GM12878 (cell line): ENCODE measurements around the gene APCDD1L. TPM values are rescaled to one million over a fixed set of nuclear protein-coding genes. Genes with fewer than 3 reads are reported as not detected.

Source experiments
- ATAC-seq: fragments of 200-7000 bp; cut with Tn5 transposase; 3 replicates; pipeline ENCODE4 v1.9.1; 2020; ENCODE audit warnings: mild to moderate bottlenecking, moderate library complexity
- BruUV-seq: library from RNA; stranded (reverse); fragments of 400-500 nt; replicated peaks from 2 replicates; lab custom pipeline; 2021; lab: Mats Ljungman, UMichigan
- CTCF ChIA-PET: fragments of 300-600 bp; sonication (Branson Sonifier 250); formaldehyde crosslinking; extraction: SDS; loops from one replicate; lab custom pipeline; 2021; ENCODE audit warnings: inconsistent platforms; lab: Yijun Ruan, JAX
- POLR2A ChIA-PET: fragments of 350-600 bp; formaldehyde crosslinking; extraction: SDS; loops from one replicate; lab custom pipeline; 2021; ENCODE audit warnings: inconsistent platforms; lab: Charles Lee
- RAD21 ChIA-PET: fragments of 300-600 bp; sonication (Branson Sonifier 250); formaldehyde crosslinking; loops from one replicate; lab custom pipeline; 2023; ENCODE audit warnings: antibody characterized with exemption; ENCODE audit not compliant: unreplicated experiment; lab: Charles Lee
- SMC1A ChIA-PET: fragments of 300-600 bp; sonication (Branson Sonifier 250); formaldehyde crosslinking; loops from one replicate; lab custom pipeline; 2023; ENCODE audit not compliant: unreplicated experiment, uncharacterized antibody; lab: Charles Lee
- DNase-seq: peaks from one replicate; pipeline ENCODE4 v3.0.0-alpha.2; 2011; ENCODE audit warnings: low read depth, low spot score
- FAIRE-seq: peaks from 3 replicates; lab custom pipeline; 2011; peaks lifted over from hg19 to GRCh38; lab: Jason Lieb, UNC
- H2AFZ ChIP-seq: 2 replicates; pipeline ENCODE4 v1.6.0; 2011; ENCODE audit warnings: low read depth, low read length, control low read depth; ENCODE audit not compliant: control insufficient read depth
- H3K27ac ChIP-seq: 2 replicates; pipeline ENCODE4 v1.5.1; 2011; ENCODE audit warnings: control low read depth; ENCODE audit not compliant: control insufficient read depth, insufficient read depth
- H3K27me3 ChIP-seq, 2 experiments: replicated peaks in 1 of 2; 2 replicates each; pipeline versions ENCODE4 v1.6.0 to v1.6.1; 2011; ENCODE audit warnings: low read length in 1 of 2; ENCODE audit not compliant: control insufficient read depth in 2 of 2, insufficient read depth in 2 of 2
- H3K36me3 ChIP-seq, 2 experiments: 2 replicates each; pipeline ENCODE4 v1.5.1; 2011; ENCODE audit warnings: low read length in 1 of 2; ENCODE audit not compliant: control insufficient read depth in 2 of 2, insufficient read depth in 2 of 2
- H3K4me1 ChIP-seq: 2 replicates; pipeline ENCODE4 v1.6.1; 2011; ENCODE audit warnings: mild to moderate bottlenecking, low read length, moderate library complexity, mixed read lengths; ENCODE audit not compliant: control insufficient read depth, insufficient read depth
- H3K4me2 ChIP-seq: 2 replicates; pipeline ENCODE4 v1.6.0; 2011; ENCODE audit warnings: control low read depth; ENCODE audit not compliant: control insufficient read depth, insufficient read depth
- H3K4me3 ChIP-seq: fragments of 200-600 bp; sonication (generic); 2 replicates; pipeline ENCODE4 v1.5.1; 2016
- H3K79me2 ChIP-seq: 2 replicates; pipeline ENCODE4 v1.6.0; 2011; ENCODE audit warnings: low read length; ENCODE audit not compliant: control insufficient read depth, insufficient read depth
- H3K9ac ChIP-seq: 2 replicates; pipeline ENCODE4 v1.8.0; 2011; ENCODE audit warnings: low read length, control low read depth, mixed read lengths; ENCODE audit not compliant: control insufficient read depth, insufficient read depth
- H3K9me3 ChIP-seq: replicated peaks from 3 replicates; pipeline ENCODE4 v1.5.1; 2011; ENCODE audit warnings: mild to moderate bottlenecking, low read length; ENCODE audit not compliant: control insufficient read depth, insufficient read depth
- H4K20me1 ChIP-seq: 2 replicates; pipeline ENCODE4 v1.6.0; 2011; ENCODE audit not compliant: control insufficient read depth, insufficient read depth
- BACH1 ChIP-seq: fragments of 450-650 bp; IDR thresholded peaks from 2 replicates; pipeline ENCODE4 v1.6.1; 2017; ENCODE audit warnings: mild to moderate bottlenecking, borderline replicate concordance
- EGR1 ChIP-seq, 2 experiments: IDR thresholded peaks; 1 replicate in 1 of 2; 2 replicates in 1 of 2; pipeline ENCODE4 v1.6.1; 2011 to 2012; ENCODE audit warnings: low read depth in 2 of 2, low read length in 2 of 2, borderline replicate concordance in 1 of 2, mild to moderate bottlenecking in 1 of 2, moderate library complexity in 1 of 2
- ETV6 ChIP-seq, 2 experiments: fragments of 450-650 bp in 1 of 2; IDR thresholded peaks in 1 of 2; conservative IDR thresholded peaks in 1 of 2; 2 replicates each; pipeline ENCODE4 v1.6.1; 2014; ENCODE audit warnings: antibody characterized with exemption in 1 of 2, borderline replicate concordance in 1 of 2, low read depth in 1 of 2, mild to moderate bottlenecking in 1 of 2, moderate library complexity in 1 of 2
- EZH2 ChIP-seq: IDR thresholded peaks from 2 replicates; pipeline ENCODE4 v1.6.1; 2012; ENCODE audit warnings: low read depth, mild to moderate bottlenecking, control low read depth, inconsistent platforms, low read length, borderline replicate concordance; ENCODE audit not compliant: control insufficient read depth
- GATAD2B ChIP-seq: fragments of 450-650 bp; conservative IDR thresholded peaks from 2 replicates; pipeline ENCODE4 v1.6.1; 2017; ENCODE audit warnings: low read depth, mild to moderate bottlenecking, moderate library complexity
- JUNB ChIP-seq: IDR thresholded peaks from 2 replicates; pipeline ENCODE4 v1.6.1; 2016; ENCODE audit warnings: antibody characterized with exemption, mild to moderate bottlenecking
- JUND ChIP-seq: IDR thresholded peaks from 2 replicates; pipeline ENCODE4 v1.6.1; 2012; ENCODE audit warnings: low read depth, mild to moderate bottlenecking, low read length, improper control_type of control experiment, moderate library complexity
- NFYB ChIP-seq: IDR thresholded peaks from 2 replicates; pipeline ENCODE4 v1.6.1; 2011; ENCODE audit warnings: low read depth, mild to moderate bottlenecking, low read length, improper control_type of control experiment, moderate library complexity; ENCODE audit not compliant: insufficient read depth
- RBBP5 ChIP-seq: fragments of 200-600 bp; sonication (generic); conservative IDR thresholded peaks from 2 replicates; pipeline ENCODE4 v1.6.1; 2016
- RCOR1 ChIP-seq: conservative IDR thresholded peaks from 2 replicates; pipeline ENCODE4 v1.6.1; 2012; ENCODE audit warnings: low read depth, low read length, improper control_type of control experiment
- WGBS: methylation state at CpG from one replicate; pipeline ENCODE4 v1.1.6; 2016; ENCODE audit warnings: low lambda C conversion rate; ENCODE audit not compliant: insufficient replicate concordance, insufficient coverage; ENCODE audit errors: missing lambda C conversion rate; 5-methylcytosine and 5-hydroxymethylcytosine counted together
- in situ Hi-C: fragments of 300-500 bp; cut with MboI; formaldehyde crosslinking; loops from 9 replicates; pipeline ENCODE4 v1.14.3; 2018; ENCODE audit warnings: mixed read lengths
- intact Hi-C: fragments of 100-400 bp; cut with micrococcal nuclease; formaldehyde crosslinking; loops from one replicate; pipeline ENCODE4 v1.14.2; 2022; ENCODE audit not compliant: unreplicated experiment
- polyA plus RNA-seq, 11 experiments: library from polyadenylated mRNA; depleted of rRNA in 4 of 11; unstranded in 6 of 11; stranded (reverse) in 5 of 11; fragments of >200 nt; fragmentation: Nextera tagmentation in 4 of 11; fragmentation: Illumina TruSeq in 1 of 11; extraction: Ambion mirVana in 4 of 11; extraction: Trizol in 1 of 11; gene quantifications; 1 replicate in 1 of 11; 2 replicates in 10 of 11; pipeline versions ENCODE4 v1.2.1 to v1.2.3, GENCODE V29; 2011 to 2016; ENCODE audit warnings: inconsistent platforms in 2 of 11, missing spikeins in 2 of 11, low read depth in 1 of 11
- total RNA-seq, 4 experiments: library from RNA; depleted of rRNA in 3 of 4; stranded (reverse); fragments of >200 nt in 3 of 4; fragmentation: Illumina TruSeq in 1 of 4; extraction: Trizol in 1 of 4; gene quantifications; 2 replicates each; pipeline versions ENCODE4 v1.2.1 to v1.2.3, GENCODE V29; 2013 to 2021
- TF ChIP-seq, protein P1 (sequence below): IDR thresholded peaks from 2 replicates; pipeline ENCODE4 v1.6.1; 2012; ENCODE audit warnings: improper control_type of control experiment, low read depth, low read length; ENCODE audit not compliant: insufficient replicate concordance
- TF ChIP-seq, protein P2 (sequence below): IDR thresholded peaks from 2 replicates; pipeline ENCODE4 v1.6.1; 2012; ENCODE audit warnings: low read depth, low read length, improper control_type of control experiment

APCDD1L gene
- total and polyA plus RNA-seq, 10 of the 15 experiments (the other 5 are each of a cell fraction or from before 2014, with no cell fraction given): 0.14 to 0.50 TPM; not detected in 8

DNA sequence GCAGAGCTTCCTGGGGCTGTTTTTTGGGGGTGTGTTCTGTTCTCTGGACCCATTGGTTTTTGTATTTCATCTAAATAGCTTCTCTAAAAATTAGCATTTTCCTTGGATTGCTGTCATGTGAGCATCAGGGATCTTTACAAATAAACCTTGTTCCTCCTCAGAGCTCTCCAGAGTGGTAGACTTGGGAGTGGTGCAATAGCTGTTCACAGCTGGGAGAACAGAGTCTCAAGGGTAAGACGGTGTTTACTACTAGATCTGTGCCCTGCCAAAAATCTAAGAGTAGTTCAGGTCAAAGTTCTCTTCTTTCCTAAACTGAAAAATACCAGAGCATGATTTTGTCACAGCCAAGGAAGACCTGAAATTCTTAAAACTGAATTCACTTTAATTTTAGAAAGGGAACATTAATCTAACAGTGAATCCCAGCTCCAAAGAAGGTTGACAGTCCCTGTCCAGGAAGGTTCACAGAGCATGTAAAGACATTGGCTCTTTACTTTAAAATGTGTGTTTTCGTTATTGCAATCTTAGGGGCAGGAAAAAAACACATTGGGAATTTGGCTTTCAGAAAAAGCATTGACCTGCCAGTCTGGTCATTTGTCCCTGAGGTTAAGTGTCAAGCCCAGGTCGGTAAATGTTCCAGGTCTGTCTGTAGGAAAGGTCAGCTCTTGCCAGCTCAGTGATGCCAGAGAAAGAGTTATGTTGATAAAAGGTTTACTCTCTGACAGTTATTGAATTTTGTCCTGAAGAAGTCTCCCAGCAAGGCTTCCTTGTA, 82.8 kb downstream of the APCDD1L start (continued):
- TF ChIP-seq RCOR1: no peak
- no peak for TF ChIP-seq JUND

DNA sequence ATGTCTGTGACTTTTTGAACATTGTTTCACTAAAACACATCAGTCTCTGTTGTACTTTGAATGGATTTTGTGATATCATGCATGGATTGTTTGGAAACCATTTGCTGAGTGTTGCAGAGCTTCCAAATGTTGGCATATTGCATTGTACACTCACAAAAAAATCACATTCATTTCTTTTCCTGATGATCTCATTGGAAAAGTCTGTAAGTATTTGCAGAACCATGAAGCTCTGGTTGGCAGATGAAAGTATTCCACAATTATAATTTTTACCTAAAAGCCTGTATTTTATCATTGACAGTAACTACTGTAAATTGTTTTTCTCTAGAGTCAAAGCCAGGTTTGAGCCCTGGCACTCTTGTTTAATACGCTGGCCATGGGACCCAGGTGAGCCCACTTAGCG, 84.1 kb downstream of the APCDD1L start:
- Histone ChIP-seq H3K4me1 (0 out of 2 replicates have a peak, but pooled peaks cover 2% of the 10 kb centered on the region), H3K79me2 (peaks cover 36% of the 10 kb centered on the region), H3K27ac (no peak overlapping the region), H4K20me1 (peaks cover 5% of the 10 kb centered on the region), H3K9me3 (no peaks in the 10 kb centered on the region; the same call in 2 of the 3 replicates), H3K9ac (no peak overlapping the region), H3K27me3 (no peaks in the 10 kb centered on the region), H2AFZ (no peak overlapping the region), H3K36me3 (peaks cover 7 to 28% of the 10 kb centered on the region in 2 experiments; a peak in 3 of 4 replicates), H3K4me3 (no peak overlapping the region), H3K4me2 (no peak overlapping the region)
- ChIA-PET SMC1A (no interaction called here), RAD21 (no interaction called here), POLR2A (no interaction called here), CTCF (no interaction called here)
- DNase-seq: no peak
- in situ Hi-C loops (no loop called here), intact Hi-C loops (no loop called here)
- no peak for FAIRE-seq
- TF ChIP-seq EZH2 (no peak), GATAD2B (no peak), NFYB (no peak), EGR1 (IDR thresholded peaks at IDR 0.05; ENCODE audit: borderline replicate concordance in 1 of 2, low read depth in 2 of 2, low read length in 2 of 2) (no peak), BACH1 (no peak), JUNB (no peak), RBBP5 (no peak), ETV6 (conservative IDR thresholded peaks at IDR 0.05 in 1 of 2, IDR thresholded peaks at IDR 0.05 in 1 of 2; ENCODE audit: borderline replicate concordance in 1 of 2, low read depth in 1 of 2) (no peak)
- TF ChIP-seq, protein P1, sequence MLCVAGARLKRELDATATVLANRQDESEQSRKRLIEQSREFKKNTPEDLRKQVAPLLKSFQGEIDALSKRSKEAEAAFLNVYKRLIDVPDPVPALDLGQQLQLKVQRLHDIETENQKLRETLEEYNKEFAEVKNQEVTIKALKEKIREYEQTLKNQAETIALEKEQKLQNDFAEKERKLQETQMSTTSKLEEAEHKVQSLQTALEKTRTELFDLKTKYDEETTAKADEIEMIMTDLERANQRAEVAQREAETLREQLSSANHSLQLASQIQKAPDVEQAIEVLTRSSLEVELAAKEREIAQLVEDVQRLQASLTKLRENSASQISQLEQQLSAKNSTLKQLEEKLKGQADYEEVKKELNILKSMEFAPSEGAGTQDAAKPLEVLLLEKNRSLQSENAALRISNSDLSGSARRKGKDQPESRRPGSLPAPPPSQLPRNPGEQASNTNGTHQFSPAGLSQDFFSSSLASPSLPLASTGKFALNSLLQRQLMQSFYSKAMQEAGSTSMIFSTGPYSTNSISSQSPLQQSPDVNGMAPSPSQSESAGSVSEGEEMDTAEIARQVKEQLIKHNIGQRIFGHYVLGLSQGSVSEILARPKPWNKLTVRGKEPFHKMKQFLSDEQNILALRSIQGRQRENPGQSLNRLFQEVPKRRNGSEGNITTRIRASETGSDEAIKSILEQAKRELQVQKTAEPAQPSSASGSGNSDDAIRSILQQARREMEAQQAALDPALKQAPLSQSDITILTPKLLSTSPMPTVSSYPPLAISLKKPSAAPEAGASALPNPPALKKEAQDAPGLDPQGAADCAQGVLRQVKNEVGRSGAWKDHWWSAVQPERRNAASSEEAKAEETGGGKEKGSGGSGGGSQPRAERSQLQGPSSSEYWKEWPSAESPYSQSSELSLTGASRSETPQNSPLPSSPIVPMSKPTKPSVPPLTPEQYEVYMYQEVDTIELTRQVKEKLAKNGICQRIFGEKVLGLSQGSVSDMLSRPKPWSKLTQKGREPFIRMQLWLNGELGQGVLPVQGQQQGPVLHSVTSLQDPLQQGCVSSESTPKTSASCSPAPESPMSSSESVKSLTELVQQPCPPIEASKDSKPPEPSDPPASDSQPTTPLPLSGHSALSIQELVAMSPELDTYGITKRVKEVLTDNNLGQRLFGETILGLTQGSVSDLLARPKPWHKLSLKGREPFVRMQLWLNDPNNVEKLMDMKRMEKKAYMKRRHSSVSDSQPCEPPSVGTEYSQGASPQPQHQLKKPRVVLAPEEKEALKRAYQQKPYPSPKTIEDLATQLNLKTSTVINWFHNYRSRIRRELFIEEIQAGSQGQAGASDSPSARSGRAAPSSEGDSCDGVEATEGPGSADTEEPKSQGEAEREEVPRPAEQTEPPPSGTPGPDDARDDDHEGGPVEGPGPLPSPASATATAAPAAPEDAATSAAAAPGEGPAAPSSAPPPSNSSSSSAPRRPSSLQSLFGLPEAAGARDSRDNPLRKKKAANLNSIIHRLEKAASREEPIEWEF: no peak
- TF ChIP-seq, protein P2, sequence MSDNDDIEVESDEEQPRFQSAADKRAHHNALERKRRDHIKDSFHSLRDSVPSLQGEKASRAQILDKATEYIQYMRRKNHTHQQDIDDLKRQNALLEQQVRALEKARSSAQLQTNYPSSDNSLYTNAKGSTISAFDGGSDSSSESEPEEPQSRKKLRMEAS: no peak
- BruUV-seq: no TSS peak
- no peak for ATAC-seq
- 98% methylated on average over 2 of the region's 2 CpGs for WGBS
